GM19452 (cell line): ENCODE results near the gene NT5DC3.
"Not testable (repeated sequence)": the region's sequence is repeated elsewhere in the genome, so short reads cannot be mapped to it uniquely, and the experiment has no call there.

ENCODE experiments used
- ATAC-seq: cut with Tn5 transposase; IDR thresholded peaks from one replicate; pipeline ENCODE4 v1.9.1; 2021; ENCODE audit not compliant: unreplicated experiment

NT5DC3 gene

GRCh38 chr12:103855896-103856657 is 15.0 kb upstream of the NT5DC3 start:
- ATAC-seq: no peak

- ATAC-seq: no peak
Measured at GRCh38 chr12:103855036-103855712, 14.1 kb upstream of the NT5DC3 start.

- ATAC-seq: no peak
Measured at GRCh38 chr12:103854372-103854973, 13.4 kb upstream of the NT5DC3 start.

GRCh38 chr12:103852498-103852997 is 11.5 kb upstream of the NT5DC3 start:
- ATAC-seq: no peak

- ATAC-seq: no peak
Measured at GRCh38 chr12:103851127-103851526, 10.1 kb upstream of the NT5DC3 start.

- no peak for ATAC-seq
Measured at GRCh38 chr12:103850429-103850828, 9.4 kb upstream of the NT5DC3 start.

- no peak for ATAC-seq
Measured at GRCh38 chr12:103848917-103849491, 8.0 kb upstream of the NT5DC3 start.

- no peak for ATAC-seq
Measured at GRCh38 chr12:103848143-103848542, 7.1 kb upstream of the NT5DC3 start.

GRCh38 chr12:103846415-103846814 is 5.4 kb upstream of the NT5DC3 start:
- ATAC-seq: no peak

GRCh38 chr12:103844305-103844704 is 3.3 kb upstream of the NT5DC3 start:
- no peak for ATAC-seq

GRCh38 chr12:103841690-103842584 is 903 bp upstream of the NT5DC3 start:
- no peak for ATAC-seq

GRCh38 chr12:103840462-103840875 is 565 bp downstream of the NT5DC3 start:
- peak; percentile 35 for ATAC-seq

GRCh38 chr12:103839609-103840461 is 1.2 kb downstream of the NT5DC3 start:
- ATAC-seq: no peak

GRCh38 chr12:103839103-103839502 is 1.9 kb downstream of the NT5DC3 start:
- ATAC-seq: no peak

- ATAC-seq: no peak
Measured at GRCh38 chr12:103838254-103838914, 2.6 kb downstream of the NT5DC3 start.

GRCh38 chr12:103836345-103836744 is 4.7 kb downstream of the NT5DC3 start:
- no peak for ATAC-seq

GRCh38 chr12:103835747-103836335 is 5.2 kb downstream of the NT5DC3 start:
- not testable (repeated sequence) for ATAC-seq

- no peak for ATAC-seq
Measured at GRCh38 chr12:103834942-103835341, 6.1 kb downstream of the NT5DC3 start.

GRCh38 chr12:103833891-103834290 is 7.1 kb downstream of the NT5DC3 start:
- no peak for ATAC-seq
